NCI-H2196 (cell line): ENCODE results near the gene NME3.
A peak's percentile ranks its signal among the peaks of the same experiment; 100 is the strongest.
"Not testable (repeated sequence)": the region's sequence is repeated elsewhere in the genome, so short reads cannot be mapped to it uniquely, and the experiment has no call there.

Source experiments
- DNase-seq: peaks from one replicate; lab custom pipeline; 2025; ENCODE audit not compliant: unreplicated experiment; lab: John Stamatoyannopoulos, UW

Gene NME3

GRCh38 chr16:1771188-1771863 is at the start of gene NME3:
NME3 (minus strand) TSS chr16:1771543; CDS start chr16:1771534, 9 bp downstream.
- DNase-seq = peak; percentile 66

GRCh38 chr16:1820946-1821290 is 49.6 kb upstream of the NME3 start:
- no peak for DNase-seq

- DNase-seq = no peak
Measured at GRCh38 chr16:1820096-1820945, 49.0 kb upstream of the NME3 start.

- no peak for DNase-seq
Measured at GRCh38 chr16:1819611-1820010, 48.3 kb upstream of the NME3 start.

- DNase-seq = no peak
Measured at GRCh38 chr16:1818873-1819525, 47.7 kb upstream of the NME3 start.

GRCh38 chr16:1818204-1818872 is 47.0 kb upstream of the NME3 start:
- DNase-seq = no peak

- DNase-seq = no peak
Measured at GRCh38 chr16:1817716-1818115, 46.4 kb upstream of the NME3 start.

GRCh38 chr16:1817276-1817589 is 45.9 kb upstream of the NME3 start:
- no peak for DNase-seq

GRCh38 chr16:1816396-1817275 is 45.3 kb upstream of the NME3 start:
- DNase-seq = no peak

GRCh38 chr16:1815461-1815860 is 44.1 kb upstream of the NME3 start:
- no peak for DNase-seq

GRCh38 chr16:1812732-1813163 is 41.4 kb upstream of the NME3 start:
- peak; percentile 62 for DNase-seq

- DNase-seq = no peak
Measured at GRCh38 chr16:1810536-1810935, 39.2 kb upstream of the NME3 start.

GRCh38 chr16:1810106-1810505 is 38.8 kb upstream of the NME3 start:
- DNase-seq = no peak

GRCh38 chr16:1809281-1809801 is 38.0 kb upstream of the NME3 start:
- DNase-seq = no peak

- DNase-seq = no peak
Measured at GRCh38 chr16:1808691-1809090, 37.3 kb upstream of the NME3 start.

GRCh38 chr16:1807626-1808025 is 36.3 kb upstream of the NME3 start:
- no peak for DNase-seq

- no peak for DNase-seq
Measured at GRCh38 chr16:1800701-1801100, 29.4 kb upstream of the NME3 start.

- not testable (repeated sequence) for DNase-seq
Measured at GRCh38 chr16:1799263-1799662, 27.9 kb upstream of the NME3 start.

- DNase-seq = no peak
Measured at GRCh38 chr16:1794908-1795666, 23.7 kb upstream of the NME3 start.
